NB4 (cell line): ENCODE results near the gene GRID2.

Experiments
- POLR2A ChIP-seq: IDR thresholded peaks from 2 replicates; pipeline ENCODE4 v1.6.1; 2011; ENCODE audit warnings: mild to moderate bottlenecking; ENCODE audit not compliant: insufficient read length; ENCODE audit errors: extremely low read depth
- TF ChIP-seq, protein P1 (sequence below): IDR thresholded peaks from one replicate; pipeline ENCODE4 v1.5.1; 2012; ENCODE audit warnings: low read depth, low read length

- TF ChIP-seq, protein P1, sequence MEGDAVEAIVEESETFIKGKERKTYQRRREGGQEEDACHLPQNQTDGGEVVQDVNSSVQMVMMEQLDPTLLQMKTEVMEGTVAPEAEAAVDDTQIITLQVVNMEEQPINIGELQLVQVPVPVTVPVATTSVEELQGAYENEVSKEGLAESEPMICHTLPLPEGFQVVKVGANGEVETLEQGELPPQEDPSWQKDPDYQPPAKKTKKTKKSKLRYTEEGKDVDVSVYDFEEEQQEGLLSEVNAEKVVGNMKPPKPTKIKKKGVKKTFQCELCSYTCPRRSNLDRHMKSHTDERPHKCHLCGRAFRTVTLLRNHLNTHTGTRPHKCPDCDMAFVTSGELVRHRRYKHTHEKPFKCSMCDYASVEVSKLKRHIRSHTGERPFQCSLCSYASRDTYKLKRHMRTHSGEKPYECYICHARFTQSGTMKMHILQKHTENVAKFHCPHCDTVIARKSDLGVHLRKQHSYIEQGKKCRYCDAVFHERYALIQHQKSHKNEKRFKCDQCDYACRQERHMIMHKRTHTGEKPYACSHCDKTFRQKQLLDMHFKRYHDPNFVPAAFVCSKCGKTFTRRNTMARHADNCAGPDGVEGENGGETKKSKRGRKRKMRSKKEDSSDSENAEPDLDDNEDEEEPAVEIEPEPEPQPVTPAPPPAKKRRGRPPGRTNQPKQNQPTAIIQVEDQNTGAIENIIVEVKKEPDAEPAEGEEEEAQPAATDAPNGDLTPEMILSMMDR = no peak
- no peak for TF ChIP-seq POLR2A
Measured at GRCh38 chr4:93139118-93139517, 835.4 kb downstream of the GRID2 start.
